Fibroblast of skin of left quadriceps (primary cell): Measurements from ENCODE around the gene FBXO15.
A peak's percentile ranks its signal among the peaks of the same experiment; 100 is the strongest.

Experiments
- DNase-seq, 2 experiments: peaks; one replicate each; pipeline ENCODE4 v3.0.0-alpha.2; 2013; ENCODE audit warnings: low read depth in 2 of 2

The FBXO15 gene

DNA sequence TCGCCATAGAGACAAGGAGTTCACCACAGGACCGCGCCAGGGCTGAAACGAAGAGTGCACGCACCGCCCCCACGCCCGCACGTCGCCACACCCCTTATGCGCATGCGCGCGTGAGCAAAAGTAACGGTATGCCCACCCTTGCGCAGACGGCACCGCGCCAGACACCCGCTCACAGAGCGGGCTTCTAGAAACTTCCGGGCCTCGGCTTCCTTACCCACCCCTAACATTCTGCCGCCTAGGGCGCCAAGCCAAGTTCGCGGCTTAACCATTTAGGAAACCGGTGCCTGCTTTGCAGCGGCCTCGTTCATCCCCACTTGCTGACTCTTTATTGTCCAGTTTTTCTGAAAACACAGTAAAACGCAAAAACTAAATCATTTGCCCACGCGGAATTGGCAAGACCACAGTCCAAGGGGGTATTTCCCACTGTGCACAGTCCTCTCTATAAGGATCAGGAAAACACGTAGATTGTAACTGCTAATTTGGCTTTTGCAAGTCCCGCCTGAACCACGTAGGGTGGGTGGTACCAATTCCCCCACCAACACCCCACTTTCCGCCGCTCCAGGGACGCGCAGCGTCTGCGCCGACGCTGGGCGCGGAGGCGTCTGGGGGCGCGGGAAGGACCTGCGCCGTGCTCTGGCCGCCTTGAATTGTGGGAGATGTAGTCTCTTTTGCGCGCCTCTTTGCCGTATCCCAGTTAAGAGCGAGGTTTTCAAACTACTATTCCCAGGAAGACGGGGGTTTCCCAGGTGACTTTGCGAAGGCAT lies at the start of gene FBXO15, which contains the start of gene TIMM21:
Gene FBXO15 (minus strand): TSS at position 56 of the 764 bp plus-strand sequence. CDS start 49 bp downstream, at position 7.
Gene TIMM21 (plus strand): TSS at position 745 of the 764 bp plus-strand sequence. CDS start 286 bp downstream, outside the sequence.
- peak; percentile 93 for DNase-seq

DNA sequence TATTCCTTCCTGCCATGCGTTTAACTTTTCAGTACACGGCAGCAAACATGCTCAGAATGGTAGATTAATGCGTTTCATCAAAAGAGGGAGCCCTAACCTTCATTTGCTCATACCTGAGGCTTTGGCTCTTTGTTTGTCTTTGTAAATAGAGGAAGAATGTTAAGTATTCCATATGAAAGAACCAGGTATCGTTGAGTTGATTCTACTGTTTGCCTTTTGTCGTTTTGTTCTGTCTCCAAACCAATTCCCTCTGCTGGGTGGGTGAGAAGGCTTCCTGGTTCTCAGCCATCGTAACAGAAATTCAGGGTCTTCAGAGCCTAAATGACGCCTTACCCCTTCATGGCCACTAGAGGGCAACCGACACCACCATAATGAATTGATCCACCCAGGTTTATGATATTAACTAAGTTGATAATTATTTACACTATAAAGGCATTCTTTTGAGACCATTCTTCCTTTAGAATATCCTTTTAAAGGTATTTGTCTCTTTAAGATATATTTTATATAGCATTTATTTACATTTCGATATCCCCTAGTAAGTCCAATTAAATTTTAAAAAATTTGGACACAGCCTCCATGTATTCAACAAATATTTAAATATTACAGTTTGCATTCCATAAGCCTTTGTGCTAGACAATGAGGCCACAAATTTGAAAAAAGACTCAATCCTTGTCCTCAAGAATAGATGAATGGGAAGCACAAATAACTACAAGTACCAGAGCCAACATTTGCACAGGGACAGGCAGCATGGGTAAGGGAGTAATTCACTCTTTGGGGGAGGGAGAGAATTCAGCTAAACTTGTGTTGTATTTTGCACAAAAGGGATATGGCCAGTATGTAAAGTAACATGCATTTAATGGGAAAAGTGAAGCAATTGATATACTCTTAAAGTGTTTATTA lies 48.8 kb upstream of the FBXO15 start:
- DNase-seq, result peak; percentile 30 to 36

DNA sequence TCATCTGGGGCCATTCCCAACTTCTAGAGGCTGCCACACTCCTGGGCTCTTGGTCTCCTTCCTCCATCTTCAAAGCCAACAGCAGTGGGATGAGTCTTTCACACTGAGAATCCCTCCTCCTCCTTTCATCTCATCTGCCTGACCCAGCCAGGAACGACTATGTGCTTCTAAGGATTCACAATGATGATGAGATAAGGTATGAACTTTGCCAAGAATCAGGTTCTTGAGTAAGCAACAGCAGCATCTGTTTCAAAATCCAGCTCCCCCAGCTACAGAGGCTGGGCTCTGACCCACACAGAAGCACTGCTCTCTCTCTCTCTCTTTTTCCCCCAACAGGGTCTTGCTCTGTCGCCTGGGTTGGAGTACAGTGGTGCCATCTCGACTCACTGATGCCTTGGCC lies 47.1 kb upstream of the FBXO15 start:
- no peak for DNase-seq

DNA sequence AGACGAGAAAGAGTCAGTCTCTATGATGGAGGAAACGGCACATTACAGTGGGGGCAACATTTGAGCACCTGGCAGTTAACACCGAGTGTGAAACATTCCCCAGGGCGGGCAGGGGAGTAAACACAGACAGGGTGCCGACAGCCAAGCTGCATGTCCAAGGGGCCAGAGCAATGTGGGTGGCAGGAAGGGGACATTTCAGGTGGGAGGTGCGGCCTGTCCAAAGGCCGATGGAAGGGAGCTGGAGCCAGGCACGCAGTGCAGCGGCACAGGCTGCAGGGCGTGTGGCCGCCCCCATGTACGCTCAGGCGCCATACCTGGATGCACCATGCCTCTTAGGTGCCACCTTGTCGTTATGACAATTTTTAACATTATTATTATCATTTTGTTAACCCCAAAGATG lies 43.9 kb upstream of the FBXO15 start:
- no peak for DNase-seq

DNA sequence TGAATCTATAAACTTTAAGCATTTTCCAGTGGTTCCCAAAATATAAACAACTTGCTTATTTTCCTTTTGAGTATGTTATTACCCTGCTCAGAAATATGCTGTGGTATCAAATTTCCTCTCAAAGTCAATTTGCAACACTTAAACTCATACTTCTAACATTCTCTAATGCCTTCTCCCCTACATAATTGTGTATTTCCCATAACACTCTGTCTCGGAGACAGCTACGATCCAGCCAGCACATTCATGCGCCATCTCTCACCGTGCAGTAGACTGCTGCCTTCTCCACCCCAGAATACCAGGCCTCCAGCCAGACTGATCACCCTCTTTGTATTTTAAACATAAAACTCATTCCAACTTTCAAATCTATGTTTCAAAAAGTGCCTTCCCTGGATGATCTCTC lies 42.5 kb upstream of the FBXO15 start:
- DNase-seq, result peak; percentile 24 to 41

GRCh38 chr18:74186661-74187060 lies 39.0 kb upstream of the FBXO15 start:
- no peak for DNase-seq

GRCh38 chr18:74185860-74186259 lies 38.2 kb upstream of the FBXO15 start:
- no peak for DNase-seq

- no peak for DNase-seq
These were observed 37.2 kb upstream of the FBXO15 start for GRCh38 chr18:74184875-74185274.

DNA sequence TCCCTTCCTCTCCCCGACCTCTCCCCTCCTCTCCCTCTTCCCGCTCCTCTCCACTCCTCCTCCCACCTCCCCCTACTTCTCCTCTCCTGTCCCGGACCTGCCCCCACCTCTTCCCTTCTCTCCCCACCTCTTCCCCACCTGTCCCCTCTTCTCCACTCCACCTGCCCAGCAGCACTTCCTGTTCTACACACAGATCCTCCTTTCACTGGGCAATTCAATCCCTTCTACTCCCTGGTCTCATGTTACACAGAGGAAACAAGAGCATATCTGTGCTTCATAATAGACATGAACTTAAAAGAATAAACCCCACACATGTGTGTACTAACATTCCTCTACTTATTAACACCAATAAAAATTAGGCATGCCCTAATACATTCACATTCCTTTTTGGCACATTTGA lies 35.5 kb upstream of the FBXO15 start:
- no peak for DNase-seq

GRCh38 chr18:74182335-74182734 lies 34.7 kb upstream of the FBXO15 start:
- DNase-seq, result no peak

GRCh38 chr18:74179623-74180199 lies 32.1 kb upstream of the FBXO15 start:
- DNase-seq, result no peak

GRCh38 chr18:74178884-74179283 lies 31.2 kb upstream of the FBXO15 start:
- no peak for DNase-seq

DNA sequence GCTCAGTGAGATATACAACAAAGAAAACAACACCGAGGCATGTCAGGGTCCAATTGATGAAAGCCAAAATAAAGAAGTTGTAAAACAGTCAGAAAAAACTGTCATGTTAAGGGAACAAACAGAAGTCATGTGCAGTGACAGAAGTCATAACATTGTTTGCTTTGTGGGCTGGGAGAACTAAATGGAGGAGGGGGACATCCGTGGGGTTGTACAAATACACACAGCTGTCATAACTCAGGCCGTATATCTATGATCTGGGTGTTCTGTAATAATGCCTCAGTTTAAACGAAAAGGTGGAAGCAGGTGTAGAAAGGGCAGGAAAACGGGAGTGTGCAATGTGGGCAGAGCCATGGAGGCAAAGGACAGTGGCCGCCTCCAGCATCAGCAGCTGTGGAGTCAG lies 28.0 kb upstream of the FBXO15 start:
- no peak for DNase-seq

DNA sequence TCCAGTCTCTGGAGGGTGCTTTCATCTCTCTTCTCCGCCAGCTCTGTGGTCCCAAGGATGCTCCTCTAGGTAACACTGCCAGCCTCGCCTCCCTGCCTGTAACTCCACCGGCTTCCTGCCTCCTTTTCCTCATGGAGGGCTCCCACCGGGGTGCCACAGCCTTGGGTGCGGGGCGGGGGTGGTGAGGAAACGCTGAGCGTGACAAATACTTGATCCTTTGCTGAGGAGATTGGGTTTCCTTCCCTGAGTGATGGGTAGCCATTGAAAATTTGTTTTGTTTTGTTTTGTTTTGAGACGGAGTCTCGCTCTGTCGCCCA lies 25.8 kb upstream of the FBXO15 start:
- DNase-seq, result no peak

- DNase-seq, result no peak
These were observed 25.2 kb upstream of the FBXO15 start for GRCh38 chr18:74172697-74173433.

DNA sequence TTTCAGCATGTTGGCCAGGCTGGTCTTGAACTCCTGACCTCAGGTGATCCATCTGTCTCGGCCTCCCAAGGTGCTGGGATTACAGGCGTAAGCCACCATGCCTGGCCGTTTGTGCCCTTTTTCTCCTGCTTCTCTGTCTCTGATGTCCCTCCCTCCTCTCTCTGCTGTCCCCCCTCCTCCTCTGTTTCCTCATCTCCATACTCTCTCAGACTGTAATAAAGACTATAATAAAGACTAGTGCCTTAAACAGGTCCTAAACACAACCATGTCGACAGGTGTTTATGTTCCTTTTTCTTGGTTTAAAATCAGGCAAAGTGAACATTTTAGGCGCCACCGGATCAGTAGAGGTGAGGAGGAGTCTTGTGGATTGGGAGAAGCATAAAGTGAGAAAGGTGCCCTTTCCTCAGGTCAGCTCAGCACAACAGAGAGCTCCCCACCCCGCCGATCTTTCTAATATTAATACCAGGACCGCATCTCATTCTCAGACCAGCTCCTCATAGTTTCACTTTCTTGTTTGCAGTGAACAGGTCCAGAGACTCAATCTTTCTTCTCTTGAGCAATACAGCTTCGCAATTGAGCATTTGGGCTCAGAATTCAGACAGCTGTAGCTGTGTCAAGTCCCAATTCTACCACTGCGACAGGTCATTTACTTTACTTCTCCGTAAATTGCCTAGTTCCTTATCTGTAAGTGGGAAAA lies 24.4 kb upstream of the FBXO15 start:
- DNase-seq, result no peak

DNA sequence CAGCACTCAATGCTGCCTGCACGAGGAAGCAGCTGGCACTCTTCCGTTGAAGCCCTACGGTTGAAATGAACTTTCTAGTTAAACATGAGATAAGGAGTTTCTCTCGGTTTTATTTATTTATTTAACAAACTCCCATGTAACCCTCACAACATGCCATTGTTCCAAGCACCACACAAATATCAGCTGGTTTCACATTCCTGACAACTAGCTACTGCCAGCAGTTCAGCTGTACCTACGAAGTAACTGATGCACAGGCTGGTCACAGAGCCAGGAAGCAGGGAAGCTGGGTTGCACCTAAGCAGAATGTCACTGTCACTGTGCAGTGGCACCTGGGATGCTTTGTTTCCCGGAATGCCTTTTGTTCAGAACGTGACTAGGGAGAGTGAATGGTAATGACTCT lies 18.8 kb upstream of the FBXO15 start:
- no peak for DNase-seq

DNA sequence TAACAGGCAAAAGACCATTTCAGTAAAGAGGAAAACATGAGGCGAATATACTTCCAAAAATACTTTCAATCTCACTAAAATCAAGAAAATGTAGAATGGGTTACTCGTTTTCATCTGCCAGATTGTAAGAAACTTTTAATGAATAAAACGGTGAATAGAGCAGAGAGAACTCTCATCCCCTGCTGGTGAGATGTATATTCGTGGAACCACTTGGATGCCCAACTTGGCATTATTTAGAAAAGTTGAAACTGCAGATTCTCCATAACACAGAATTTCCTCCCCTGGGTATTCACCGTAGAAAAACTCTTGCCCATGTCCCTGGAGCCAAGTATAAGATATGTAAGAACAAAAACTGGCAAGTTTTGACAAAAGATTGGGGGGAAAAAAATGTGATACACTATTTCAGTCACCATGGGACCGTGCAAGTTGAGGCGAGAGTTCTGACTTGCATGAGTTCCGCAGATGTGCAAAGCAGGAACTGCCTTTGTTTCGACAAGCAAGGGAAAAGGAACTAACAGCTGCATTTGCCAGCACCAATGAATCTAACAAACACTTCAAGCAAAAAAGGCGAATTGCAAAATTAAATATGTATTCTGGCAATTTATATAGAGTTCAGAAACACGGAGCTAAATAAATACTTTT lies 15.5 kb upstream of the FBXO15 start:
- DNase-seq, result no peak

- no peak for DNase-seq
These were observed 7.6 kb upstream of the FBXO15 start for GRCh38 chr18:74155276-74155675.

- DNase-seq, result no peak
These were observed 7.1 kb upstream of the FBXO15 start for GRCh38 chr18:74154716-74155115.

- no peak for DNase-seq
These were observed 6.2 kb upstream of the FBXO15 start for GRCh38 chr18:74153793-74154192.
